GM12878 (cell line): ENCODE results near the gene GSAP. TPM values are rescaled to one million over a fixed set of nuclear protein-coding genes. Genes with fewer than 3 reads are reported as not detected.

Experiments used
- ATAC-seq: fragments of 200-7000 bp; cut with Tn5 transposase; 3 replicates; pipeline ENCODE4 v1.9.1; 2020; ENCODE audit warnings: mild to moderate bottlenecking, moderate library complexity
- BruUV-seq: library from RNA; stranded (reverse); fragments of 400-500 nt; replicated peaks from 2 replicates; lab custom pipeline; 2021; lab: Mats Ljungman, UMichigan
- CTCF ChIA-PET: fragments of 300-600 bp; sonication (Branson Sonifier 250); formaldehyde crosslinking; extraction: SDS; loops from one replicate; lab custom pipeline; 2021; ENCODE audit warnings: inconsistent platforms; lab: Yijun Ruan, JAX
- POLR2A ChIA-PET: fragments of 350-600 bp; formaldehyde crosslinking; extraction: SDS; loops from one replicate; lab custom pipeline; 2021; ENCODE audit warnings: inconsistent platforms; lab: Charles Lee
- RAD21 ChIA-PET: fragments of 300-600 bp; sonication (Branson Sonifier 250); formaldehyde crosslinking; loops from one replicate; lab custom pipeline; 2023; ENCODE audit warnings: antibody characterized with exemption; ENCODE audit not compliant: unreplicated experiment; lab: Charles Lee
- SMC1A ChIA-PET: fragments of 300-600 bp; sonication (Branson Sonifier 250); formaldehyde crosslinking; loops from one replicate; lab custom pipeline; 2023; ENCODE audit not compliant: unreplicated experiment, uncharacterized antibody; lab: Charles Lee
- DNase-seq: peaks from one replicate; pipeline ENCODE4 v3.0.0-alpha.2; 2011; ENCODE audit warnings: low read depth, low spot score
- FAIRE-seq: peaks from 3 replicates; lab custom pipeline; 2011; peaks lifted over from hg19 to GRCh38; lab: Jason Lieb, UNC
- H2AFZ ChIP-seq: 2 replicates; pipeline ENCODE4 v1.6.0; 2011; ENCODE audit warnings: low read depth, low read length, control low read depth; ENCODE audit not compliant: control insufficient read depth
- H3K27ac ChIP-seq: 2 replicates; pipeline ENCODE4 v1.5.1; 2011; ENCODE audit warnings: control low read depth; ENCODE audit not compliant: control insufficient read depth, insufficient read depth
- H3K27me3 ChIP-seq, 2 experiments: replicated peaks in 1 of 2; 2 replicates each; pipeline versions ENCODE4 v1.6.0 to v1.6.1; 2011; ENCODE audit warnings: low read length in 1 of 2; ENCODE audit not compliant: control insufficient read depth in 2 of 2, insufficient read depth in 2 of 2
- H3K36me3 ChIP-seq, 2 experiments: 2 replicates each; pipeline ENCODE4 v1.5.1; 2011; ENCODE audit warnings: low read length in 1 of 2; ENCODE audit not compliant: control insufficient read depth in 2 of 2, insufficient read depth in 2 of 2
- H3K4me1 ChIP-seq: 2 replicates; pipeline ENCODE4 v1.6.1; 2011; ENCODE audit warnings: mild to moderate bottlenecking, low read length, moderate library complexity, mixed read lengths; ENCODE audit not compliant: control insufficient read depth, insufficient read depth
- H3K4me2 ChIP-seq: 2 replicates; pipeline ENCODE4 v1.6.0; 2011; ENCODE audit warnings: control low read depth; ENCODE audit not compliant: control insufficient read depth, insufficient read depth
- H3K4me3 ChIP-seq: fragments of 200-600 bp; sonication (generic); 2 replicates; pipeline ENCODE4 v1.5.1; 2016
- H3K79me2 ChIP-seq: 2 replicates; pipeline ENCODE4 v1.6.0; 2011; ENCODE audit warnings: low read length; ENCODE audit not compliant: control insufficient read depth, insufficient read depth
- H3K9ac ChIP-seq: 2 replicates; pipeline ENCODE4 v1.8.0; 2011; ENCODE audit warnings: low read length, control low read depth, mixed read lengths; ENCODE audit not compliant: control insufficient read depth, insufficient read depth
- H3K9me3 ChIP-seq: replicated peaks from 3 replicates; pipeline ENCODE4 v1.5.1; 2011; ENCODE audit warnings: mild to moderate bottlenecking, low read length; ENCODE audit not compliant: control insufficient read depth, insufficient read depth
- H4K20me1 ChIP-seq: 2 replicates; pipeline ENCODE4 v1.6.0; 2011; ENCODE audit not compliant: control insufficient read depth, insufficient read depth
- BCL3 ChIP-seq: IDR thresholded peaks from 2 replicates; pipeline ENCODE4 v1.6.1; 2011; ENCODE audit warnings: borderline replicate concordance, low read depth, mild to moderate bottlenecking, moderate library complexity, low read length; ENCODE audit not compliant: insufficient read depth, poor library complexity, severe bottlenecking
- CHD1 ChIP-seq: IDR thresholded peaks from 2 replicates; pipeline ENCODE4 v1.6.1; 2012; ENCODE audit warnings: low read depth, low read length, improper control_type of control experiment
- DPF2 ChIP-seq: fragments of 450-650 bp; IDR thresholded peaks from 2 replicates; pipeline ENCODE4 v1.6.1; 2017; ENCODE audit warnings: mild to moderate bottlenecking
- IKZF1 ChIP-seq: fragments of 450-650 bp; conservative IDR thresholded peaks from 2 replicates; pipeline ENCODE4 v1.6.1; 2017; ENCODE audit warnings: antibody characterized with exemption, mild to moderate bottlenecking
- IRF5 ChIP-seq: fragments of 450-650 bp; IDR thresholded peaks from 2 replicates; pipeline ENCODE4 v1.6.1; 2017; ENCODE audit warnings: borderline replicate concordance
- POLR2AphosphoS2 ChIP-seq: IDR thresholded peaks from 2 replicates; pipeline ENCODE4 v1.6.1; 2011; ENCODE audit warnings: low read depth, mild to moderate bottlenecking, low read length, improper control_type of control experiment, moderate library complexity
- RCOR1 ChIP-seq: conservative IDR thresholded peaks from 2 replicates; pipeline ENCODE4 v1.6.1; 2012; ENCODE audit warnings: low read depth, low read length, improper control_type of control experiment
- REST ChIP-seq: IDR thresholded peaks from 2 replicates; pipeline ENCODE4 v1.6.1; 2012; ENCODE audit warnings: mild to moderate bottlenecking, low read depth, low read length
- SIN3A ChIP-seq: IDR thresholded peaks from 2 replicates; pipeline ENCODE4 v1.6.1; 2012; ENCODE audit warnings: low read depth, low read length, improper control_type of control experiment
- SRF ChIP-seq, 2 experiments: IDR thresholded peaks; 2 replicates each; pipeline ENCODE4 v1.6.1; 2011; ENCODE audit warnings: low read depth in 2 of 2, low read length in 2 of 2, mild to moderate bottlenecking in 1 of 2, moderate library complexity in 1 of 2
- ZNF687 ChIP-seq: fragments of 450-650 bp; IDR thresholded peaks from 2 replicates; pipeline ENCODE4 v1.6.1; 2017; ENCODE audit warnings: mild to moderate bottlenecking, moderate library complexity
- WGBS: methylation state at CpG from one replicate; pipeline ENCODE4 v1.1.6; 2016; ENCODE audit warnings: low lambda C conversion rate; ENCODE audit not compliant: insufficient replicate concordance, insufficient coverage; ENCODE audit errors: missing lambda C conversion rate; 5-methylcytosine and 5-hydroxymethylcytosine counted together
- in situ Hi-C: fragments of 300-500 bp; cut with MboI; formaldehyde crosslinking; loops from 9 replicates; pipeline ENCODE4 v1.14.3; 2018; ENCODE audit warnings: mixed read lengths
- intact Hi-C: fragments of 100-400 bp; cut with micrococcal nuclease; formaldehyde crosslinking; loops from one replicate; pipeline ENCODE4 v1.14.2; 2022; ENCODE audit not compliant: unreplicated experiment
- polyA plus RNA-seq, 11 experiments: library from polyadenylated mRNA; depleted of rRNA in 4 of 11; unstranded in 6 of 11; stranded (reverse) in 5 of 11; fragments of >200 nt; fragmentation: Nextera tagmentation in 4 of 11; fragmentation: Illumina TruSeq in 1 of 11; extraction: Ambion mirVana in 4 of 11; extraction: Trizol in 1 of 11; gene quantifications; 1 replicate in 1 of 11; 2 replicates in 10 of 11; pipeline versions ENCODE4 v1.2.1 to v1.2.3, GENCODE V29; 2011 to 2016; ENCODE audit warnings: inconsistent platforms in 2 of 11, missing spikeins in 2 of 11, low read depth in 1 of 11
- total RNA-seq, 4 experiments: library from RNA; depleted of rRNA in 3 of 4; stranded (reverse); fragments of >200 nt in 3 of 4; fragmentation: Illumina TruSeq in 1 of 4; extraction: Trizol in 1 of 4; gene quantifications; 2 replicates each; pipeline versions ENCODE4 v1.2.1 to v1.2.3, GENCODE V29; 2013 to 2021

Gene GSAP
- total and polyA plus RNA-seq, 10 of the 15 experiments (the other 5 are each of a cell fraction or from before 2014, with no cell fraction given) = 6.6 to 38.1 (median 21.8) TPM

GRCh38 chr7:77438131-77438530 lies 22.0 kb upstream of the GSAP start (continued):
- no peak for TF ChIP-seq REST
- TF ChIP-seq POLR2AphosphoS2 = no peak
- TF ChIP-seq, all 136 proteins: peak for 0

GRCh38 chr7:77434570-77435275 lies 18.6 kb upstream of the GSAP start:
- ChIA-PET POLR2A (no interaction called here), RAD21 (no interaction called here), CTCF (interaction anchor here (0.7 kb wide), 1 partner anchor 8 kb away, joined by 3 read pairs; no protein-coding TSS in a partner anchor), SMC1A (interaction anchor here (0.8 kb wide), 1 partner anchor 10 kb away, joined by 3 read pairs; no protein-coding TSS in a partner anchor)
- ATAC-seq = no peak
- Histone ChIP-seq H3K36me3 (no peaks in the 10 kb centered on the region), H3K27me3 (no peaks in the 10 kb centered on the region), H3K27ac (no peak overlapping the region), H3K79me2 (no peaks in the 10 kb centered on the region), H3K9me3 (no peaks in the 10 kb centered on the region), H3K4me2 (no peak overlapping the region), H3K9ac (no peak overlapping the region), H3K4me3 (no peak overlapping the region), H4K20me1 (no peaks in the 10 kb centered on the region), H2AFZ (no peak overlapping the region), H3K4me1 (no peaks in the 10 kb centered on the region)
- intact Hi-C loops (no loop called here), in situ Hi-C loops (no loop called here)
- DNase-seq = no peak
- BruUV-seq = no TSS peak
- WGBS = 74% methylated on average over 3 of the region's 3 CpGs
- FAIRE-seq = no peak
- TF ChIP-seq DPF2 (no peak), IKZF1 (no peak), SIN3A (no peak), SRF (IDR thresholded peaks at IDR 0.05; ENCODE audit: low read depth in 2 of 2, low read length in 2 of 2) (no peak), RCOR1 (no peak), ZNF687 (no peak), CHD1 (no peak), BCL3 (no peak), IRF5 (no peak)
